Effector memory CD4-positive, alpha-beta T cell (primary cell): ENCODE measurements around the gene DOCK7.

Experiments
- DNase-seq, 3 donors: peaks; one replicate each; pipeline ENCODE4 v3.0.0-alpha.2; 2020
- H3K27ac ChIP-seq: 2 replicates; pipeline ENCODE4 v1.7.0; 2013; ENCODE audit warnings: mild to moderate bottlenecking, low read length, moderate library complexity; ENCODE audit not compliant: insufficient read depth, poor library complexity, severe bottlenecking
- H3K27me3 ChIP-seq: replicated peaks from 2 replicates; pipeline ENCODE4 v1.7.0; 2013; ENCODE audit warnings: mild to moderate bottlenecking, low read length; ENCODE audit not compliant: insufficient read depth, control insufficient read depth, poor library complexity, severe bottlenecking
- H3K36me3 ChIP-seq: 2 replicates; pipeline ENCODE4 v1.7.0; 2013; ENCODE audit warnings: mild to moderate bottlenecking, low read length, moderate library complexity; ENCODE audit not compliant: control insufficient read depth, insufficient read depth
- H3K4me1 ChIP-seq: 2 replicates; pipeline ENCODE4 v1.7.0; 2013; ENCODE audit warnings: low read length, mild to moderate bottlenecking; ENCODE audit not compliant: control insufficient read depth, insufficient read depth, poor library complexity, severe bottlenecking
- H3K4me3 ChIP-seq: 2 replicates; pipeline ENCODE4 v1.7.0; 2013; ENCODE audit warnings: low read length, low read depth, mild to moderate bottlenecking; ENCODE audit not compliant: insufficient read depth, poor library complexity, severe bottlenecking
- H3K9me3 ChIP-seq: 2 replicates; pipeline ENCODE4 v1.7.0; 2013; ENCODE audit warnings: mild to moderate bottlenecking, low read length, moderate library complexity; ENCODE audit not compliant: control insufficient read depth

The DOCK7 gene

GRCh38 chr1:62484824-62485468, 203.2 kb downstream of the DOCK7 start:
- Histone ChIP-seq H3K4me1 (no peaks in the 10 kb centered on the region), H3K4me3 (no peak overlapping the region), H3K27ac (no peak overlapping the region), H3K27me3 (no peaks in the 10 kb centered on the region), H3K36me3 (no peaks in the 10 kb centered on the region), H3K9me3 (no peaks in the 10 kb centered on the region)
- DNase-seq: no peak

- no peak for DNase-seq
- no peaks in the 10 kb centered on the region for H3K36me3 ChIP-seq
- no peaks in the 10 kb centered on the region for H3K27me3 ChIP-seq
- no peaks in the 10 kb centered on the region for H3K4me1 ChIP-seq
- no peak overlapping the region for H3K4me3 ChIP-seq
- H3K9me3 ChIP-seq: no peaks in the 10 kb centered on the region
- H3K27ac ChIP-seq: no peak overlapping the region
Observed at GRCh38 chr1:62481681-62482080, 206.5 kb downstream of the DOCK7 start.

GRCh38 chr1:62476525-62477219, 211.5 kb downstream of the DOCK7 start:
- H3K4me1 ChIP-seq: no peaks in the 10 kb centered on the region
- peaks cover 3% of the 10 kb centered on the region for H3K36me3 ChIP-seq
- H3K4me3 ChIP-seq: no peak overlapping the region
- no peak for DNase-seq
- no peaks in the 10 kb centered on the region for H3K27me3 ChIP-seq
- H3K9me3 ChIP-seq: no peaks in the 10 kb centered on the region
- no peak overlapping the region for H3K27ac ChIP-seq

GRCh38 chr1:62467092-62467491, 221.1 kb downstream of the DOCK7 start:
- no peaks in the 10 kb centered on the region for H3K9me3 ChIP-seq
- H3K4me1 ChIP-seq: no peaks in the 10 kb centered on the region
- no peak overlapping the region for H3K27ac ChIP-seq
- H3K36me3 ChIP-seq: peaks cover 3% of the 10 kb centered on the region
- H3K27me3 ChIP-seq: no peaks in the 10 kb centered on the region
- no peak overlapping the region for H3K4me3 ChIP-seq
- DNase-seq: no peak

- Histone ChIP-seq H3K4me3 (no peak overlapping the region), H3K27me3 (no peaks in the 10 kb centered on the region), H3K4me1 (no peaks in the 10 kb centered on the region), H3K36me3 (no peaks in the 10 kb centered on the region), H3K27ac (no peak overlapping the region), H3K9me3 (no peaks in the 10 kb centered on the region)
- DNase-seq: no peak
Observed at GRCh38 chr1:62462370-62462769, 225.8 kb downstream of the DOCK7 start.

GRCh38 chr1:62457955-62458354, 230.2 kb downstream of the DOCK7 start:
- no peaks in the 10 kb centered on the region for H3K9me3 ChIP-seq
- no peaks in the 10 kb centered on the region for H3K27me3 ChIP-seq
- H3K4me1 ChIP-seq: no peaks in the 10 kb centered on the region
- DNase-seq: no peak
- H3K36me3 ChIP-seq: no peaks in the 10 kb centered on the region
- no peak overlapping the region for H3K27ac ChIP-seq
- no peak overlapping the region for H3K4me3 ChIP-seq

- Histone ChIP-seq H3K4me3 (no peak overlapping the region), H3K27me3 (no peaks in the 10 kb centered on the region), H3K9me3 (no peaks in the 10 kb centered on the region), H3K4me1 (no peaks in the 10 kb centered on the region), H3K36me3 (peaks cover 34% of the 10 kb centered on the region), H3K27ac (no peak overlapping the region)
- DNase-seq: no peak
Observed at GRCh38 chr1:62452951-62453350, 235.2 kb downstream of the DOCK7 start.

GRCh38 chr1:62450301-62450700, 237.9 kb downstream of the DOCK7 start:
- Histone ChIP-seq H3K27ac (no peak overlapping the region), H3K36me3 (peaks cover 45% of the 10 kb centered on the region), H3K4me3 (no peak overlapping the region), H3K27me3 (no peaks in the 10 kb centered on the region), H3K4me1 (no peaks in the 10 kb centered on the region), H3K9me3 (no peaks in the 10 kb centered on the region)
- no peak for DNase-seq

GRCh38 chr1:62448221-62448933, 239.8 kb downstream of the DOCK7 start:
- H3K36me3 ChIP-seq: peaks cover 61% of the 10 kb centered on the region
- H3K4me3 ChIP-seq: no peak overlapping the region
- no peaks in the 10 kb centered on the region for H3K4me1 ChIP-seq
- H3K27me3 ChIP-seq: no peaks in the 10 kb centered on the region
- no peak overlapping the region for H3K27ac ChIP-seq
- DNase-seq: no peak
- H3K9me3 ChIP-seq: no peaks in the 10 kb centered on the region

GRCh38 chr1:62444701-62445100, 243.5 kb downstream of the DOCK7 start:
- Histone ChIP-seq H3K36me3 (peaks cover 66% of the 10 kb centered on the region), H3K27ac (no peak overlapping the region), H3K9me3 (no peaks in the 10 kb centered on the region), H3K4me3 (no peak overlapping the region), H3K4me1 (peaks cover 6% of the 10 kb centered on the region), H3K27me3 (no peaks in the 10 kb centered on the region)
- DNase-seq: no peak
